ENCODE measurements around the gene SLC4A8.
"Not testable (repeated sequence)": the region's sequence is repeated elsewhere in the genome, so short reads cannot be mapped to it uniquely, and the experiment has no call there.

The SLC4A8 gene

GRCh38 chr12:51480978-51481377, 56.3 kb downstream of the SLC4A8 start:
- no peak for DNase-seq (ENCODE audit: low spot score)

GRCh38 chr12:51482929-51483697, 58.5 kb downstream of the SLC4A8 start:
- DNase-seq (ENCODE audit: low spot score), result no peak

- DNase-seq (ENCODE audit: low spot score), result no peak
These were observed 59.5 kb downstream of the SLC4A8 start for GRCh38 chr12:51484119-51484518.

GRCh38 chr12:51488281-51488680, 63.6 kb downstream of the SLC4A8 start:
- no peak for DNase-seq (ENCODE audit: low spot score)

- no peak for DNase-seq (ENCODE audit: low spot score)
These were observed 68.7 kb downstream of the SLC4A8 start for GRCh38 chr12:51493281-51493680.

- DNase-seq (ENCODE audit: low spot score), result no peak
These were observed 72.3 kb downstream of the SLC4A8 start for GRCh38 chr12:51496895-51497294.

GRCh38 chr12:51504851-51505250, 80.2 kb downstream of the SLC4A8 start:
- DNase-seq (ENCODE audit: low spot score), result no peak

- no peak for DNase-seq (ENCODE audit: low spot score)
These were observed 80.9 kb downstream of the SLC4A8 start for GRCh38 chr12:51505360-51506105.

- no peak for DNase-seq (ENCODE audit: low spot score)
These were observed 82.5 kb downstream of the SLC4A8 start for GRCh38 chr12:51507178-51507577.

- DNase-seq (ENCODE audit: low spot score), result no peak
These were observed 83.7 kb downstream of the SLC4A8 start for GRCh38 chr12:51508285-51508684.

- no peak for DNase-seq (ENCODE audit: low spot score)
These were observed 87.1 kb downstream of the SLC4A8 start for GRCh38 chr12:51511546-51512260.

GRCh38 chr12:51512438-51512837, 87.8 kb downstream of the SLC4A8 start:
- DNase-seq (ENCODE audit: low spot score), result no peak

GRCh38 chr12:51515037-51515436, 90.4 kb downstream of the SLC4A8 start:
- not testable (repeated sequence) for DNase-seq (ENCODE audit: low spot score)

GRCh38 chr12:51517316-51517715, 92.7 kb downstream of the SLC4A8 start:
- no peak for DNase-seq (ENCODE audit: low spot score)

- DNase-seq (ENCODE audit: low spot score), result peak; percentile 35
These were observed 93.2 kb downstream of the SLC4A8 start for GRCh38 chr12:51517800-51518199.

GRCh38 chr12:51519755-51520154, 95.1 kb downstream of the SLC4A8 start:
- no peak for DNase-seq (ENCODE audit: low spot score)

GRCh38 chr12:51520576-51521325, 96.1 kb downstream of the SLC4A8 start:
- peak; percentile 73 for DNase-seq (ENCODE audit: low spot score)

GRCh38 chr12:51521554-51522276, 97.1 kb downstream of the SLC4A8 start:
- no peak for DNase-seq (ENCODE audit: low spot score)

- no peak for DNase-seq (ENCODE audit: low spot score)
These were observed 98.1 kb downstream of the SLC4A8 start for GRCh38 chr12:51522696-51523095.

GRCh38 chr12:51524386-51524901, 99.8 kb downstream of the SLC4A8 start:
- no peak for DNase-seq (ENCODE audit: low spot score)

GRCh38 chr12:51525518-51525917, 100.9 kb downstream of the SLC4A8 start:
- DNase-seq (ENCODE audit: low spot score), result no peak
